Neural cell (in vitro differentiated cells): Measurements from ENCODE around the gene RBM6. TPM values are rescaled to one million over a fixed set of nuclear protein-coding genes. Genes with fewer than 3 reads are reported as not detected.

Experiments used
- H2AFZ ChIP-seq: fragments of 200-600, 300-800 bp; sonication (generic), shearing (Covaris generic); 2 replicates; pipeline ENCODE4 v1.6.0; 2014; ENCODE audit warnings: low read depth, mild to moderate bottlenecking, antibody characterized with exemption, low read length, moderate library complexity
- H3F3A ChIP-seq: fragments of 200-600 bp; shearing (Covaris generic); 2 replicates; pipeline ENCODE4 v1.6.1; 2016; ENCODE audit warnings: mild to moderate bottlenecking, moderate library complexity, mixed read lengths, antibody characterized with exemption, low read length; ENCODE audit not compliant: insufficient read depth, poor library complexity, severe bottlenecking
- H3K27ac ChIP-seq: fragments of 200-600, 300-800 bp; sonication (generic), shearing (Covaris generic); 2 replicates; pipeline ENCODE4 v1.5.1; 2014; ENCODE audit warnings: mild to moderate bottlenecking, low read length, moderate library complexity
- H3K27me3 ChIP-seq: fragments of 300-800, 200-600 bp; sonication (generic), shearing (Covaris generic); 2 replicates; pipeline ENCODE4 v1.6.0; 2014; ENCODE audit warnings: mild to moderate bottlenecking, low read depth, low read length, moderate library complexity; ENCODE audit not compliant: insufficient read depth
- H3K36me3 ChIP-seq: fragments of 300-800, 200-600 bp; sonication (generic), shearing (Covaris generic); 2 replicates; pipeline ENCODE4 v1.5.1; 2014; ENCODE audit warnings: mild to moderate bottlenecking, antibody characterized with exemption, low read length, moderate library complexity; ENCODE audit not compliant: insufficient read depth
- H3K4me2 ChIP-seq: fragments of 300-800, 200-600 bp; sonication (generic), shearing (Covaris generic); 2 replicates; pipeline ENCODE4 v1.6.0; 2014; ENCODE audit warnings: mild to moderate bottlenecking, low read length
- H3K4me3 ChIP-seq: fragments of 300-800, 200-600 bp; sonication (generic), shearing (Covaris generic); 2 replicates; pipeline ENCODE4 v1.5.1; 2014; ENCODE audit warnings: mild to moderate bottlenecking, low read length, moderate library complexity
- H3K79me2 ChIP-seq: fragments of 200-600 bp; shearing (Covaris generic); replicated peaks from 2 replicates; pipeline ENCODE4 v1.6.0; 2014; ENCODE audit warnings: mild to moderate bottlenecking, low read length, moderate library complexity; ENCODE audit not compliant: insufficient read depth
- H3K9ac ChIP-seq: fragments of 300-800, 200-600 bp; sonication (generic), shearing (Covaris generic); 2 replicates; pipeline ENCODE4 v1.6.1; 2016; ENCODE audit warnings: mild to moderate bottlenecking, low read length, mixed read lengths
- H3K9me2 ChIP-seq: fragments of 200-600 bp; shearing (Covaris generic); 2 replicates; pipeline ENCODE4 v1.6.1; 2016; ENCODE audit warnings: mild to moderate bottlenecking, low read length, mixed read lengths; ENCODE audit not compliant: insufficient read depth
- H3K9me3 ChIP-seq: fragments of 200-600, 300-800 bp; sonication (generic), shearing (Covaris generic); 2 replicates; pipeline ENCODE4 v1.6.1; 2016; ENCODE audit warnings: mild to moderate bottlenecking, mixed run types, low read length, moderate library complexity, mixed read lengths
- H4K20me1 ChIP-seq: fragments of 200-600 bp; shearing (Covaris generic); 2 replicates; pipeline ENCODE4 v1.6.1; 2016; ENCODE audit warnings: mild to moderate bottlenecking, mixed run types; ENCODE audit not compliant: insufficient read depth
- CTCF ChIP-seq: fragments of 450-650 bp; IDR thresholded peaks from 2 replicates; pipeline ENCODE4 v1.5.1; 2014; ENCODE audit warnings: antibody characterized with exemption, mild to moderate bottlenecking, moderate library complexity; ENCODE audit not compliant: poor library complexity, severe bottlenecking
- EP300 ChIP-seq: fragments of 450-650 bp; conservative IDR thresholded peaks from 2 replicates; pipeline ENCODE4 v1.6.1; 2014; ENCODE audit warnings: antibody characterized with exemption, mild to moderate bottlenecking, moderate library complexity; ENCODE audit not compliant: poor library complexity, severe bottlenecking
- EZH2 ChIP-seq: fragments of 200-600, 300-800 bp; shearing (Covaris generic), sonication (generic); IDR thresholded peaks from 2 replicates; pipeline ENCODE4 v1.6.1; 2014; ENCODE audit warnings: antibody characterized with exemption, low read length, borderline replicate concordance, mild to moderate bottlenecking; ENCODE audit not compliant: insufficient read depth, poor library complexity, severe bottlenecking
- MXI1 ChIP-seq: fragments of 450-650 bp; conservative IDR thresholded peaks from 2 replicates; pipeline ENCODE4 v1.6.1; 2014; ENCODE audit warnings: antibody characterized with exemption, mild to moderate bottlenecking; ENCODE audit not compliant: poor library complexity, severe bottlenecking
- POLR2AphosphoS5 ChIP-seq: IDR thresholded peaks from 2 replicates; pipeline ENCODE4 v1.6.1; 2012
- RAD21 ChIP-seq: fragments of 450-650 bp; conservative IDR thresholded peaks from 2 replicates; pipeline ENCODE4 v1.6.1; 2014; ENCODE audit warnings: antibody characterized with exemption, mild to moderate bottlenecking, moderate library complexity
- REST ChIP-seq: IDR thresholded peaks from 2 replicates; pipeline ENCODE4 v1.6.1; 2012; ENCODE audit warnings: borderline replicate concordance
- SMC3 ChIP-seq: fragments of 450-650 bp; conservative IDR thresholded peaks from 2 replicates; pipeline ENCODE4 v1.6.1; 2014; ENCODE audit warnings: antibody characterized with exemption, mild to moderate bottlenecking, moderate library complexity; ENCODE audit not compliant: poor library complexity
- TAF1 ChIP-seq: IDR thresholded peaks from 2 replicates; pipeline ENCODE4 v1.6.1; 2012; ENCODE audit warnings: low read depth
- polyA plus RNA-seq: library from polyadenylated mRNA; depleted of rRNA; stranded (reverse); fragments of >200 nt; gene quantifications from 2 replicates; pipeline ENCODE4 v1.2.3, GENCODE V29; 2014

Gene RBM6
- polyA plus RNA-seq, 1 donor from 2014 or later = 177 TPM

GRCh38 chr3:50117120-50117519, 177.2 kb downstream of the RBM6 start:
- H3F3A ChIP-seq = no peaks in the 10 kb centered on the region
- no peak overlapping the region for H3K27ac ChIP-seq
- no peak overlapping the region for H3K4me3 ChIP-seq
- no peaks in the 10 kb centered on the region for H3K9me2 ChIP-seq
- no peaks in the 10 kb centered on the region for H3K27me3 ChIP-seq
- H4K20me1 ChIP-seq = no peaks in the 10 kb centered on the region
- H2AFZ ChIP-seq = no peak overlapping the region
- TF ChIP-seq EZH2 (no peak), RAD21 (no peak), TAF1 (no peak), SMC3 (no peak)
- H3K4me2 ChIP-seq = no peak overlapping the region
- no peaks in the 10 kb centered on the region for H3K9me3 ChIP-seq
- H3K9ac ChIP-seq = no peak overlapping the region
- H3K36me3 ChIP-seq = peaks cover 17% of the 10 kb centered on the region
- no peaks in the 10 kb centered on the region for H3K79me2 ChIP-seq

GRCh38 chr3:50118237-50118636, 178.3 kb downstream of the RBM6 start:
- no peak overlapping the region for H3K4me2 ChIP-seq
- H3K36me3 ChIP-seq = peaks cover 17% of the 10 kb centered on the region
- H2AFZ ChIP-seq = no peak overlapping the region
- H3K27me3 ChIP-seq = no peaks in the 10 kb centered on the region
- no peaks in the 10 kb centered on the region for H4K20me1 ChIP-seq
- H3K9me2 ChIP-seq = no peaks in the 10 kb centered on the region
- no peak for TF ChIP-seq MXI1
- TF ChIP-seq EP300 = no peak
- TF ChIP-seq EZH2 = no peak
- no peak for TF ChIP-seq TAF1
- TF ChIP-seq RAD21 = no peak
- no peak for TF ChIP-seq POLR2AphosphoS5
- TF ChIP-seq CTCF = no peak
- no peak for TF ChIP-seq REST
- TF ChIP-seq SMC3 = no peak
- H3K79me2 ChIP-seq = no peaks in the 10 kb centered on the region
- H3F3A ChIP-seq = no peaks in the 10 kb centered on the region
- no peak overlapping the region for H3K4me3 ChIP-seq
- no peak overlapping the region for H3K27ac ChIP-seq
- no peaks in the 10 kb centered on the region for H3K9me3 ChIP-seq
- no peak overlapping the region for H3K9ac ChIP-seq

- Histone ChIP-seq H3K36me3 (peaks cover 11% of the 10 kb centered on the region), H3K9me3 (no peaks in the 10 kb centered on the region), H2AFZ (no peak overlapping the region), H3F3A (no peaks in the 10 kb centered on the region), H3K27ac (no peak overlapping the region), H3K27me3 (no peaks in the 10 kb centered on the region), H3K9me2 (no peaks in the 10 kb centered on the region), H3K79me2 (no peaks in the 10 kb centered on the region), H3K4me2 (no peak overlapping the region), H3K4me3 (no peak overlapping the region), H3K9ac (no peak overlapping the region), H4K20me1 (no peaks in the 10 kb centered on the region)
- no peak for TF ChIP-seq MXI1
- TF ChIP-seq EP300 = no peak
- no peak for TF ChIP-seq CTCF
- TF ChIP-seq RAD21 = no peak
- TF ChIP-seq POLR2AphosphoS5 = no peak
- no peak for TF ChIP-seq REST
- no peak for TF ChIP-seq EZH2
- TF ChIP-seq SMC3 = no peak
- TF ChIP-seq TAF1 = no peak
Measured at GRCh38 chr3:50119786-50120185, 179.8 kb downstream of the RBM6 start.
